Erythroblast (primary cell): ENCODE results near the gene ETNK1.

Experiments used
- DNase-seq, 2 experiments: peaks; one replicate each; lab custom pipeline; 2025; lab: John Stamatoyannopoulos, UW
- GATA1 ChIP-seq: IDR thresholded peaks from 2 replicates; pipeline ENCODE4 v1.6.1; 2011; ENCODE audit warnings: low read depth, mild to moderate bottlenecking, control low read depth, low read length, moderate library complexity
- POLR2A ChIP-seq: IDR thresholded peaks from 2 replicates; pipeline ENCODE4 v1.6.1; 2011; ENCODE audit warnings: mild to moderate bottlenecking, low read length

Gene ETNK1

GRCh38 chr12:22722081-22722480 is 97.1 kb downstream of the ETNK1 start:
- no peak for DNase-seq
- no peak for TF ChIP-seq POLR2A
- no peak for TF ChIP-seq GATA1

GRCh38 chr12:22722779-22723178 is 97.8 kb downstream of the ETNK1 start:
- TF ChIP-seq GATA1 (no peak), POLR2A (no peak)
- DNase-seq, result no peak

GRCh38 chr12:22728987-22729386 is 104.0 kb downstream of the ETNK1 start:
- no peak for DNase-seq
- TF ChIP-seq GATA1 (no peak), POLR2A (no peak)

DNA sequence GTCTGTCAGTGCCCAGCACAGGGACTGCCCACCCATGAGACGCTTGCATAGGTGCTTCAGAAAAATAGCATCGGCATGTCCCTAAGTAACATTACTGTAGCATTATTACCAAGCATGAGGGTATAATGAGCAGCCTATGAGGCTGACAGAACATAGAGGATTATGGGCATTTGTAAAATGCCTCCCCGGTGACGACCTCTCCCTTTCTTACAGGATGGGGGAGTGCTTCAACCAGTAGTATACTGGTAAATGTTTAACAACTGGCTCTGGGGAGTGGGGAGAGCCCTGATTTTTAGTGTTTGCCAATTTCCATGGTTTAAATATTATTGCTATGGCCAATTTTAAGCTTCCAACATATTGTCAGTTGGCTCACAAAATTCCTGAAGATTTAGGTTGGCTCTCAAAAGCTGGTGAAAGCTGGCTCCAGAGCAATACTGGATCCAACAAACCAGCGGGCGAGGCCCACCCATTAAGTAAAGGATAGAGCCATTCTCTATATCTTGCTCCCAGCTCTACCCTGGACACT is 104.5 kb downstream of the ETNK1 start:
- DNase-seq, result no peak
- no peak for TF ChIP-seq GATA1
- TF ChIP-seq POLR2A, result no peak

GRCh38 chr12:22729957-22730443 is 105.0 kb downstream of the ETNK1 start:
- DNase-seq, result no peak
- no peak for TF ChIP-seq POLR2A
- no peak for TF ChIP-seq GATA1

GRCh38 chr12:22731236-22731635 is 106.3 kb downstream of the ETNK1 start:
- no peak for DNase-seq
- TF ChIP-seq GATA1 (no peak), POLR2A (no peak)

DNA sequence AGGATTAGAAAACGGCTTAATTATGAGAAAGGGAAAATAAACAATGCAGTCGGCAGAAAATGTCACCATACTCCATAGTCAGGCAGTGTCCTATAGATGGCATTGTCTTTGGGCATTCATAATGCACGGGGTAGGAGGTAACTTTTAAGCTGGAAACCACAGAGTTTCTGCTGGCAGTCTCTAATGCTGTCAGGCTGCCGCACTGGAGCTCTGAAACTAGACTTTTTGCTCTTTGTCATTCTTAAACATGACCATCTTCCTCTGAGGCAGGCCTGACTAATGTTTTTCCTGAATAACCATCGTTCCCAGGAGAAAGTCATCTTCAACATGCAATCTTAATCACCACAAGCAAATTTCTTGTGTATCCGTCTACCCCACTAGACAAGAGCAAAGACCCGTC is 108.8 kb downstream of the ETNK1 start:
- TF ChIP-seq GATA1 (no peak), POLR2A (no peak)
- DNase-seq, result no peak

GRCh38 chr12:22738945-22739344 is 114.0 kb downstream of the ETNK1 start:
- no peak for DNase-seq
- TF ChIP-seq GATA1, result no peak
- TF ChIP-seq POLR2A, result no peak
